H9 (cell line): ENCODE data around the gene MRPL45. TPM values are rescaled to one million over a fixed set of nuclear protein-coding genes. Genes with fewer than 3 reads are reported as not detected.

ENCODE experiments used
- DNase-seq: peaks from one replicate; pipeline ENCODE4 v3.0.0-alpha.2; 2017
- H2AFZ ChIP-seq: one replicate; pipeline ENCODE4 v1.6.1; 2013; ENCODE audit warnings: mild to moderate bottlenecking, low read length, control low read depth, moderate library complexity
- H2AK5ac ChIP-seq: 2 replicates; pipeline ENCODE4 v1.6.1; 2013; ENCODE audit warnings: low read length, control low read depth, mixed read lengths; ENCODE audit not compliant: insufficient read length
- H2BK120ac ChIP-seq: one replicate; pipeline ENCODE4 v1.6.1; 2013; ENCODE audit warnings: low read depth, mild to moderate bottlenecking, low read length, control low read depth, inconsistent platforms; ENCODE audit not compliant: poor library complexity, severe bottlenecking
- H2BK12ac ChIP-seq: 2 replicates; pipeline ENCODE4 v1.6.1; 2013; ENCODE audit warnings: low read length, control low read depth, mixed read lengths, low read depth; ENCODE audit not compliant: insufficient read length
- H2BK15ac ChIP-seq: 2 replicates; pipeline ENCODE4 v1.6.1; 2013; ENCODE audit warnings: low read depth, low read length, control low read depth
- H2BK20ac ChIP-seq: one replicate; pipeline ENCODE4 v1.6.1; 2013; ENCODE audit warnings: low read depth, mild to moderate bottlenecking, low read length, control low read depth, inconsistent platforms; ENCODE audit not compliant: poor library complexity, severe bottlenecking
- H2BK5ac ChIP-seq: 2 replicates; pipeline ENCODE4 v1.6.1; 2013; ENCODE audit warnings: low read length, control low read depth, mixed read lengths; ENCODE audit not compliant: insufficient read length
- H3K14ac ChIP-seq: 2 replicates; pipeline ENCODE4 v1.6.1; 2013; ENCODE audit warnings: low read length, control low read depth; ENCODE audit not compliant: insufficient read depth
- H3K18ac ChIP-seq: 2 replicates; pipeline ENCODE4 v1.6.1; 2013; ENCODE audit warnings: low read depth, mild to moderate bottlenecking, mixed read lengths, low read length, control low read depth; ENCODE audit not compliant: insufficient read length
- H3K23ac ChIP-seq: 2 replicates; pipeline ENCODE4 v1.6.1; 2013; ENCODE audit warnings: low read length, control low read depth, mixed read lengths, low read depth; ENCODE audit not compliant: insufficient read length
- H3K23me2 ChIP-seq: 2 replicates; pipeline ENCODE4 v1.6.1; 2013; ENCODE audit warnings: low read depth, mild to moderate bottlenecking, mixed read lengths, low read length, control low read depth; ENCODE audit not compliant: insufficient read length, poor library complexity, severe bottlenecking
- H3K27ac ChIP-seq: 2 replicates; pipeline ENCODE4 v1.5.1; 2013; ENCODE audit warnings: low read length, control low read depth, mixed read lengths, low read depth; ENCODE audit not compliant: insufficient read length
- H3K27me3 ChIP-seq: 2 replicates; pipeline ENCODE4 v1.6.1; 2013; ENCODE audit warnings: low read length, control low read depth, inconsistent platforms; ENCODE audit not compliant: insufficient read depth
- H3K4ac ChIP-seq: 2 replicates; pipeline ENCODE4 v1.6.1; 2013; ENCODE audit warnings: low read depth, mild to moderate bottlenecking, control low read depth, inconsistent platforms, low read length, moderate library complexity
- H3K4me1 ChIP-seq: 2 replicates; pipeline ENCODE4 v1.6.1; 2013; ENCODE audit warnings: low read length, control low read depth, inconsistent platforms; ENCODE audit not compliant: insufficient read depth
- H3K4me2 ChIP-seq: 2 replicates; pipeline ENCODE4 v1.6.1; 2013; ENCODE audit warnings: low read length, control low read depth, mixed read lengths; ENCODE audit not compliant: insufficient read length, insufficient read depth
- H3K56ac ChIP-seq: 2 replicates; pipeline ENCODE4 v1.6.1; 2013; ENCODE audit warnings: low read depth, mild to moderate bottlenecking, mixed read lengths, low read length, control low read depth; ENCODE audit not compliant: insufficient read length
- H3K79me1 ChIP-seq: 2 replicates; pipeline ENCODE4 v1.6.1; 2013; ENCODE audit warnings: low read depth, mild to moderate bottlenecking, moderate library complexity, low read length, control low read depth, inconsistent platforms; ENCODE audit not compliant: insufficient read depth, poor library complexity, severe bottlenecking
- H3K79me2 ChIP-seq: 2 replicates; pipeline ENCODE4 v1.6.1; 2013; ENCODE audit warnings: low read length, control low read depth, inconsistent platforms; ENCODE audit not compliant: insufficient read depth
- H3K9ac ChIP-seq: 2 replicates; pipeline ENCODE4 v1.6.1; 2013; ENCODE audit warnings: low read length, control low read depth, mixed read lengths; ENCODE audit not compliant: insufficient read length; ENCODE audit errors: extremely low read depth
- H3K9me3 ChIP-seq: one replicate; pipeline ENCODE4 v1.6.1; 2013; ENCODE audit warnings: low read depth, low read length, inconsistent platforms; ENCODE audit not compliant: control insufficient read depth
- H3T11ph ChIP-seq: one replicate; pipeline ENCODE4 v1.6.1; 2013; ENCODE audit warnings: mild to moderate bottlenecking, low read length, control low read depth, inconsistent platforms
- H4K20me1 ChIP-seq: one replicate; pipeline ENCODE4 v1.6.1; 2013; ENCODE audit not compliant: control insufficient read depth, insufficient read length, insufficient read depth
- H4K5ac ChIP-seq: 2 replicates; pipeline ENCODE4 v1.6.1; 2013; ENCODE audit warnings: low read depth, mild to moderate bottlenecking, mixed read lengths, low read length, control low read depth; ENCODE audit not compliant: insufficient read length
- H4K8ac ChIP-seq: replicated peaks from 2 replicates; pipeline ENCODE4 v1.6.1; 2013; ENCODE audit warnings: low read length, control low read depth, mixed read lengths, low read depth; ENCODE audit not compliant: insufficient read length
- H4K91ac ChIP-seq: 2 replicates; pipeline ENCODE4 v1.6.1; 2013; ENCODE audit warnings: low read depth, mild to moderate bottlenecking, moderate library complexity, mixed read lengths, low read length, control low read depth; ENCODE audit not compliant: insufficient read length
- H3K27ac Mint-ChIP-seq, 3 experiments: 2 replicates in 2 of 3; 3 replicates in 1 of 3; pipeline ENCODE4 v1.8.0; 2020 to 2021; ENCODE audit warnings: mixed read lengths in 3 of 3, mild to moderate bottlenecking in 1 of 3, moderate library complexity in 1 of 3
- H3K27me3 Mint-ChIP-seq: 2 replicates; pipeline ENCODE4 v1.8.0; 2021; ENCODE audit warnings: low read depth, mild to moderate bottlenecking, moderate library complexity, mixed read lengths
- H3K36me3 Mint-ChIP-seq, 3 experiments: 2 replicates in 2 of 3; 3 replicates in 1 of 3; pipeline ENCODE4 v1.8.0; 2020 to 2021; ENCODE audit warnings: low read depth in 3 of 3, mixed read lengths in 3 of 3; ENCODE audit not compliant: insufficient read depth in 1 of 3
- H3K4me1 Mint-ChIP-seq, 2 experiments: 2 replicates each; pipeline ENCODE4 v1.8.0; 2020; ENCODE audit warnings: mixed read lengths in 2 of 2
- H3K4me3 Mint-ChIP-seq, 2 experiments: 2 replicates in 1 of 2; 3 replicates in 1 of 2; pipeline ENCODE4 v1.8.0; 2020 to 2021; ENCODE audit warnings: mild to moderate bottlenecking in 2 of 2, mixed read lengths in 2 of 2, moderate library complexity in 1 of 2
- H3K9me3 Mint-ChIP-seq, 2 experiments: 2 replicates in 1 of 2; 3 replicates in 1 of 2; pipeline ENCODE4 v1.8.0; 2020; ENCODE audit warnings: mild to moderate bottlenecking in 2 of 2, mixed read lengths in 2 of 2, moderate library complexity in 1 of 2
- WGBS: extraction: QIAGEN DNeasy Blood & Tissue Kit; methylation state at CpG from one replicate; pipeline ENCODE4 v1.1.7; 2013; ENCODE audit warnings: missing lambda C conversion rate, low lambda C conversion rate, mixed read lengths; ENCODE audit not compliant: insufficient read length; ENCODE audit errors: extremely low coverage; 5-methylcytosine and 5-hydroxymethylcytosine counted together
- total RNA-seq: library from RNA; stranded (reverse); gene quantifications from 2 replicates; pipeline ENCODE4 v1.2.1, GENCODE V29; 2021
- TF ChIP-seq, protein P1 (sequence below): fragments of 200-600 bp; sonication (generic); conservative IDR thresholded peaks from 3 replicates; pipeline ENCODE4 v1.8.0; 2021; ENCODE audit warnings: antibody characterized with exemption, mild to moderate bottlenecking

Gene MRPL45
- total RNA-seq, 1 experiment from 2014 or later: 59.9 TPM

- no peak overlapping the region for H2BK120ac ChIP-seq
- no peaks in the 10 kb centered on the region for H3K23me2 ChIP-seq
- no peak overlapping the region for H3K14ac ChIP-seq
- no peak overlapping the region for H4K5ac ChIP-seq
- DNase-seq: peak; percentile 61
- no peak overlapping the region for H4K91ac ChIP-seq
- no peak overlapping the region for H3K18ac ChIP-seq
- no peaks in the 10 kb centered on the region for H3K4me1 ChIP-seq
- Mint-ChIP-seq H3K4me3 (no peak overlapping the region), H3K9me3 (no peaks in the 10 kb centered on the region), H3K36me3 (no peaks in the 10 kb centered on the region), H3K4me1 (peaks cover 20 to 28% of the 10 kb centered on the region in 2 experiments), H3K27ac (no peak overlapping the region), H3K27me3 (no peaks in the 10 kb centered on the region; the same call in none of the 2 replicates)
- no peak overlapping the region for H4K8ac ChIP-seq
- H4K20me1 ChIP-seq: no peaks in the 10 kb centered on the region
- H3T11ph ChIP-seq: no peak overlapping the region
- H3K27me3 ChIP-seq: no peaks in the 10 kb centered on the region
- H3K79me2 ChIP-seq: no peaks in the 10 kb centered on the region
- WGBS: no CpG with 5 or more reads among the region's 23 CpGs
- H2BK15ac ChIP-seq: no peak overlapping the region
- H2BK5ac ChIP-seq: no peak overlapping the region
- no peak overlapping the region for H2AK5ac ChIP-seq
- TF ChIP-seq, protein P1, sequence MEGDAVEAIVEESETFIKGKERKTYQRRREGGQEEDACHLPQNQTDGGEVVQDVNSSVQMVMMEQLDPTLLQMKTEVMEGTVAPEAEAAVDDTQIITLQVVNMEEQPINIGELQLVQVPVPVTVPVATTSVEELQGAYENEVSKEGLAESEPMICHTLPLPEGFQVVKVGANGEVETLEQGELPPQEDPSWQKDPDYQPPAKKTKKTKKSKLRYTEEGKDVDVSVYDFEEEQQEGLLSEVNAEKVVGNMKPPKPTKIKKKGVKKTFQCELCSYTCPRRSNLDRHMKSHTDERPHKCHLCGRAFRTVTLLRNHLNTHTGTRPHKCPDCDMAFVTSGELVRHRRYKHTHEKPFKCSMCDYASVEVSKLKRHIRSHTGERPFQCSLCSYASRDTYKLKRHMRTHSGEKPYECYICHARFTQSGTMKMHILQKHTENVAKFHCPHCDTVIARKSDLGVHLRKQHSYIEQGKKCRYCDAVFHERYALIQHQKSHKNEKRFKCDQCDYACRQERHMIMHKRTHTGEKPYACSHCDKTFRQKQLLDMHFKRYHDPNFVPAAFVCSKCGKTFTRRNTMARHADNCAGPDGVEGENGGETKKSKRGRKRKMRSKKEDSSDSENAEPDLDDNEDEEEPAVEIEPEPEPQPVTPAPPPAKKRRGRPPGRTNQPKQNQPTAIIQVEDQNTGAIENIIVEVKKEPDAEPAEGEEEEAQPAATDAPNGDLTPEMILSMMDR: no peak
- no peak overlapping the region for H2AFZ ChIP-seq
- no peaks in the 10 kb centered on the region for H3K9me3 ChIP-seq
- H3K9ac ChIP-seq: no peak overlapping the region
- H3K23ac ChIP-seq: no peak overlapping the region
- H3K4ac ChIP-seq: no peak overlapping the region
- no peak overlapping the region for H3K56ac ChIP-seq
- H3K27ac ChIP-seq: no peak overlapping the region
- H3K4me2 ChIP-seq: no peak overlapping the region
- H2BK20ac ChIP-seq: no peak overlapping the region
- H3K79me1 ChIP-seq: no peaks in the 10 kb centered on the region
- H2BK12ac ChIP-seq: no peak overlapping the region
These were observed 34.0 kb downstream of the MRPL45 start for GRCh38 chr17:38330941-38331411.
